Vagina (tissue), 2 donors: ENCODE measurements around the gene ADH7. TPM values are rescaled to one million over a fixed set of nuclear protein-coding genes. Genes with fewer than 3 reads are reported as not detected.

Source experiments
- DNase-seq, 2 donors: peaks; one replicate each; pipeline ENCODE4 v3.0.0-alpha.2; 2017; ENCODE audit errors: extremely low spot score in 2 of 2
- H3K27ac ChIP-seq: fragments of 200-600 bp; sonication (generic); one replicate; pipeline ENCODE4 v1.5.1; 2019
- H3K27me3 ChIP-seq: fragments of 200-600 bp; sonication (generic); one replicate; pipeline ENCODE4 v1.5.1; 2019
- H3K36me3 ChIP-seq, 2 donors: fragments of 200-600 bp; sonication (generic); one replicate each; pipeline ENCODE4 v1.5.1; 2017 to 2019
- H3K4me1 ChIP-seq: fragments of 200-600 bp; sonication (generic); one replicate; pipeline ENCODE4 v1.5.1; 2019
- H3K4me3 ChIP-seq, 2 donors: fragments of 200-600 bp; sonication (generic); 1 replicate in 1 of 2; 2 replicates in 1 of 2; pipeline ENCODE4 v1.5.1; 2016 to 2019
- H3K9me3 ChIP-seq: fragments of 200-600 bp; sonication (generic); one replicate; pipeline ENCODE4 v1.5.1; 2019
- CTCF ChIP-seq, 3 experiments: fragments of 450-650 bp in 2 of 3; fragments of 200-600 bp in 1 of 3; sonication (generic) in 1 of 3; IDR thresholded peaks; one replicate each; pipeline ENCODE4 v1.5.1; 2017 to 2019; ENCODE audit warnings: antibody characterized with exemption in 3 of 3, mild to moderate bottlenecking in 2 of 3, moderate library complexity in 2 of 3
- POLR2A ChIP-seq, 2 donors: fragments of 450-650 bp; IDR thresholded peaks; one replicate each; pipeline ENCODE4 v1.6.1; 2017; ENCODE audit warnings: antibody characterized with exemption in 2 of 2, mild to moderate bottlenecking in 2 of 2, moderate library complexity in 2 of 2
- POLR2AphosphoS5 ChIP-seq, 2 donors: sonication (generic); formaldehyde crosslinking; IDR thresholded peaks; one replicate each; pipeline ENCODE4 v1.9.0; 2017; ENCODE audit warnings: antibody characterized with exemption in 2 of 2, mild to moderate bottlenecking in 2 of 2, low read depth in 1 of 2; ENCODE audit not compliant: insufficient read depth in 1 of 2
- intact Hi-C: fragments of 100-400 bp; cut with DNase I; formaldehyde crosslinking; loops from one replicate; pipeline ENCODE4 v1.15.1; 2023
- total RNA-seq: library from RNA; depleted of rRNA; stranded (reverse); fragments of >200 nt; gene quantifications from one replicate; pipeline ENCODE4 v1.2.3, GENCODE V29; 2016

ADH7 gene
- total RNA-seq, 1 donor from 2014 or later, result 11.8 TPM

- intact Hi-C loops, result no loop called here
- Histone ChIP-seq H3K9me3 (no peaks in the 10 kb centered on the region), H3K36me3 (no peaks in the 10 kb centered on the region), H3K27ac (no peak overlapping the region), H3K4me1 (no peaks in the 10 kb centered on the region), H3K4me3 (no peak overlapping the region), H3K27me3 (no peaks in the 10 kb centered on the region)
- DNase-seq, result no peak
- TF ChIP-seq POLR2AphosphoS5 (IDR thresholded peaks at IDR 0.05; ENCODE audit: insufficient read depth in 1 of 2, low read depth in 1 of 2), result no peak
- TF ChIP-seq CTCF (IDR thresholded peaks at IDR 0.05), result no peak
- no peak for TF ChIP-seq POLR2A (IDR thresholded peaks at IDR 0.05)
Observed at GRCh38 chr4:99366491-99366890, 68.7 kb downstream of the ADH7 start.

- intact Hi-C loops, result no loop called here
Observed at GRCh38 chr4:99362768-99363167, 72.4 kb downstream of the ADH7 start.

More at GRCh38 chr4:99362768-99363167, 72.4 kb downstream of the ADH7 start:
- no peaks in the 10 kb centered on the region for H3K4me1 ChIP-seq
- no peaks in the 10 kb centered on the region for H3K27me3 ChIP-seq
- H3K4me3 ChIP-seq, result no peak overlapping the region
- H3K27ac ChIP-seq, result no peak overlapping the region
- no peaks in the 10 kb centered on the region for H3K9me3 ChIP-seq
- no peak for DNase-seq
- H3K36me3 ChIP-seq, result no peaks in the 10 kb centered on the region
- no peak for TF ChIP-seq CTCF (IDR thresholded peaks at IDR 0.05)
- TF ChIP-seq POLR2AphosphoS5 (IDR thresholded peaks at IDR 0.05; ENCODE audit: insufficient read depth in 1 of 2, low read depth in 1 of 2), result no peak
- TF ChIP-seq POLR2A (IDR thresholded peaks at IDR 0.05), result no peak

Other genes with a start within 250 kb of the ADH7 start
- gene ADH6, start 216.1 kb downstream of the ADH7 start, total RNA-seq, result not detected
- not detected for gene ADH1A, start 144.4 kb downstream of the ADH7 start, total RNA-seq
- gene ADH1B, start 113.9 kb downstream of the ADH7 start, total RNA-seq, result 891 TPM
- 25.3 TPM for gene ADH1C, start 82.6 kb downstream of the ADH7 start, total RNA-seq
- not detected for gene C4orf17, start 75.7 kb upstream of the ADH7 start, total RNA-seq
- 1.2 TPM for gene TRMT10A, start 128.7 kb upstream of the ADH7 start, total RNA-seq
- gene MTTP, start 139.5 kb upstream of the ADH7 start, total RNA-seq, result not detected
- not detected for gene C4orf54, start 222.5 kb upstream of the ADH7 start, total RNA-seq